GM21825 (cell line): ENCODE results near the gene UNC79.

ENCODE experiments used
- ATAC-seq: cut with Tn5 transposase; IDR thresholded peaks from one replicate; pipeline ENCODE4 v1.9.1; 2021; ENCODE audit warnings: mild to moderate bottlenecking, moderate library complexity; ENCODE audit not compliant: unreplicated experiment

The UNC79 gene

GRCh38 chr14:93723001-93723400 lies 292.3 kb downstream of the UNC79 start:
- ATAC-seq: no peak

- ATAC-seq: no peak
Measured at GRCh38 chr14:93725002-93725582, 294.4 kb downstream of the UNC79 start.

DNA sequence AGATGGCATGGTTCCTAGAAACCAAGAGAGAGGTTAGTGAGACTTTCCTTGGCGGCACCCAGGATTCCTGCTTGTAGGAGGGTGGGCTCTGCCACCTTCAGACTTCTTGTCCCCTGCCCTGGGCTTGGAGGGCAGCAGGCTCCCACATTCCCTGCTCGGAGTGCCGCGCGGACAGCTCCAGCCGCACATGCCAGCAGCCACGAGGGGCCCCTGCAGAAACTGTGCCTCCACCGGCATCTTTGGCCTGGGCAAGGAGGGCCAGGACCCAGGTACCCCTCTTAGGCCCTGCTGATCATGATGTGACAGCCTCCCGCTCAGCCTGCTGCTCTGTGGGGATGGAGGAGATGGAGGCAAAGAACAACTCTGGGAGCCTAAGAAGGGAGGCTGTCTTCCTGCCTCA lies 295.3 kb downstream of the UNC79 start:
- ATAC-seq: no peak

- ATAC-seq: no peak
Measured at GRCh38 chr14:93727039-93727740, 296.5 kb downstream of the UNC79 start.

- no peak for ATAC-seq
Measured at GRCh38 chr14:93727917-93728650, 297.3 kb downstream of the UNC79 start.

GRCh38 chr14:93728651-93729016 lies 297.9 kb downstream of the UNC79 start:
- ATAC-seq: no peak

- ATAC-seq: no peak
Measured at GRCh38 chr14:93729993-93730392, 299.3 kb downstream of the UNC79 start.

DNA sequence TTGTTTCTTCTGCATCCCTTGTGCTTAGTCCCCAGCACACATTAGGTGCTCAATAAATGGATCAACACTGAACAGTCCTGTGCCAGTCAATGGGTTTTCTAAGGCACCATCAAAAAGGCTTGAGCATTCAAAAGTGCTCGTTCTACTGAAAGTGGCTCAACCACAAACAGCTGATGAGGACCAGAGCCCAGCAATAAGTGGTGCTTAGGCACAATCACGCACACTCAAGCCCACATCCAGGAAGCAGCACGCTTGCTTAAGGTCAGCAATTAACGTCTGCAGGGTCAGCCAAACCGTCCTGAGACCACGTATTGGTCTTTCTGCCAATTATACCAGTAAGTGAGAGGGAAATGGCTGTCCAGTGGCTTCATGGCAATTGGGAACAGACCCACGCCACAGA lies 301.0 kb downstream of the UNC79 start:
- ATAC-seq: no peak

DNA sequence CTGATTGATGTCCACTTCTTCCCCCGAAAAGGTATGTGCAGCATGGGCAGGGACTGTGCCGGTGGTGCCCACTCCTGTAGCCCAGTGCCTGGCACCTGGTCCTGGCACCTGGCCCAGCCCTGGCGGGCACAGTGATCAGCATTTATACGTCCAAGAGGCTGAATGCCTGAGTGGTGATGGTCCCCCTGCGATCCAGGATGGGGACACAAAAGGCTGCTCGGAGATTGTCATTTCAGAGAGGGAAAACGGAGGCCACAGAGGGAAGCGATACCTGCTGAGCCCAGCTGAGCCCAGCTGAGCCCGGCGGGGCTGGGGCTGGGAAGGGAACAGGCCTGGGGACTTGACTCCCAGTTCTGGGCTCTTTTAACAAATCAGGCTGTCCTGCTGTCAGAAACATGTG lies 301.8 kb downstream of the UNC79 start:
- no peak for ATAC-seq

- no peak for ATAC-seq
Measured at GRCh38 chr14:93733231-93733630, 302.5 kb downstream of the UNC79 start.

DNA sequence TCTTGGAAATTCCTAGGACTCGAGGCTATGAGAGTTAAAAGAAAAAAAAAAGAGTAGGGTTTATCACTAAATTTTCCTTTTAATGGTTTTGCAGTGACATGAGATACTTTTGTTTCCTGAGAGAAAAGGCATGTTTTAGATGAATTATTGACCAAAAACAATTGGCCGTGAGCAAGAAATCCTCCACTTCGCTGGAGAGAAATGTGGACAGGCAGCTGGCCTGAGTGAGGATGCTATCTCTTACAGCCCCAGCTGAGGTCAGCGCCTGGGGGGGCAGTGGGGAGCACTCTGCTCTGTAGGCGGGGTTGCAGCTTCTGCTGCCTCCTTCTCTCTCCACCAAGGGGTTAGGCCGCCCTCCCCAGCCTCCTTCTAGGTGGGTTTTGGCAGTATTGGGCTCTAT lies 302.9 kb downstream of the UNC79 start:
- no peak for ATAC-seq

GRCh38 chr14:93734086-93734822 lies 303.5 kb downstream of the UNC79 start:
- no peak for ATAC-seq

DNA sequence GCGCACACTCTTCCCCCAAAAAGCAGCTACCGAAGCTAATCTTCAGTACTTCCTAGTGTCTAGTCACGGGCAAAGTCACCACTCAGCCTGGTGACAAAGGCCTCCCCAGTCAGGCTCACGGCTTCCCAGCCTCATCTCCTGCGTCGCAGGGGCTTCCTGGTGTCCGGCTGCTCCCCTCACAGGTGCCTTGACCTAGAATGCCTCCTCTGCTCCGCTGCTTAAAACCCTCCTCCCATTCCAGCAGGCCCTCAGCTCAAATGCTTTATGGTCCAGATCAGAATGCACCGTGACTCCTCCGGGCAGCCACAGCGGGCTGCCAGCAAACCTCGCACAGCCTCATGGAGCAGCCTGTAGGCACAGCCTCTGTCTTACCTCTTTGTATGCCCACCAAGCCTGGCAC lies 304.5 kb downstream of the UNC79 start:
- no peak for ATAC-seq

GRCh38 chr14:93736378-93737014 lies 305.8 kb downstream of the UNC79 start:
- no peak for ATAC-seq

DNA sequence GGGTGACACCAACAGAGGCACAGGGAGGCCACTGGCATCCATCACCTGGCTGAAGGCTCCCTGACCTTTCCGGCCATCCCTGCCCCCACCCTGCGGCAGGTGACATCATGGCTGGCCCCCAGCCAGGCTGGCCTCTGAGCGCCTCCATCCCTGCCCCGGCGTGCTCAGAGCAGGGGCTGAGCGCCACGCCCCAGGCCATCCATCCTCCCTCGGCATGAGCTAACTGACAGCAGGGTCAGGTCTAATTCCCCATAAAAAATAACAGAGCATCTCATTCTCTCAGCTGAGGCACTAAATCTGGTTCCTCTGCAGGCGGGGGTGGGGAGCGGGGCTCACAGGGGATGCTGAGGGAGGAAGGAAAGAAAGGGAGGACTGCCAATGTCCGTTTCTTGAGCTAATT lies 306.9 kb downstream of the UNC79 start:
- ATAC-seq: no peak

GRCh38 chr14:93741556-93742230 lies 311.0 kb downstream of the UNC79 start:
- no peak for ATAC-seq

DNA sequence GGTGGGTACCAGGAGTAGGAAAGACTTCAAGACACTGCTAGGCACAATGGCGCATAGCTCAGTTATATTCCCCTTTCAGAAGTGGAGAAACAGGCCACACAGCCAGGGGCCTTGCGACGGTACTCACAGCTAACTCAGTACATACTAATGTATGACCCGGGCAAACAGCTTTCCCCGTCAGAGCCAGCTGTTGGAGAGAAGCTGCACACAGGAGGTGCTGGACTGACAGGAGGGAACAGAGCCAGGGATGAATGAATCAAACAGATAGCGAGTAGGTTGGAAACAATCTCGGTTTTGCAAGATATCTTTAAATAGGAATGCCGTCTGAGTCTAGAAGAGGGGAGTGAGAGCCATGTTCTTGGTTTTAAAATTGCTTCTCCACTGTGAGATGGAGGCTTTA lies 312.0 kb downstream of the UNC79 start:
- no peak for ATAC-seq

GRCh38 chr14:93743270-93744060 lies 312.7 kb downstream of the UNC79 start:
- ATAC-seq: no peak

GRCh38 chr14:93744176-93744575 lies 313.4 kb downstream of the UNC79 start:
- no peak for ATAC-seq

DNA sequence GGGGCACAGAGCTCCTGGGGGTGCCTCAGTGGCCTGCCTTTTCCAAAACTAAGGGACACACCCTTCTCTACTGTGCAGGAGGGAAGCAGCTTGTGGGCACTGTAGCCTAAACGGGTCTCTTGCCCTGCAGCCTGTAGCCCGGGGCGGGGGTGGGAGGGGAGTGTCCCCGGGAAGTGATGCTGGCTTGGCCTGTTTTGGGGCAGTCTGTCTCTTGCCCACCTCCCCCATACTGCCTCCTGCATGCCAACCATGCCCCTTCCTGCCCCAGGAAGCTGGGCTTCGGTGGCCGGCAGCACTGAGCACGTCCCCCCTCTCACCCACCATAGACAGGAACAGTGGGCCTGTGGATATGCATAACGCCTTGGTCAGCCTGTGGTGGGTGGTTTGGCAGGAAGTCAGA lies 314.1 kb downstream of the UNC79 start:
- no peak for ATAC-seq
